NT2/D1 (cell line): ENCODE data around the gene GREB1.

ENCODE experiments used
- YY1 ChIP-seq: IDR thresholded peaks from 2 replicates; pipeline ENCODE4 v1.6.1; 2011; ENCODE audit not compliant: insufficient read length, insufficient read depth
- ZNF274 ChIP-seq: IDR thresholded peaks from 2 replicates; pipeline ENCODE4 v1.6.1; 2011; ENCODE audit warnings: mild to moderate bottlenecking, low read depth, low read length

GRCh38 chr2:11633923-11634478 lies 100.2 kb downstream of the GREB1 start:
- TF ChIP-seq ZNF274, result no peak
- no peak for TF ChIP-seq YY1
